Heart left ventricle (tissue), 16 donors: ENCODE data around the gene FYTTD1. TPM values are rescaled to one million over a fixed set of nuclear protein-coding genes. Genes with fewer than 3 reads are reported as not detected.
A peak's percentile ranks its signal among the peaks of the same experiment; 100 is the strongest.

Experiments used
- ATAC-seq, 4 donors: fragments of 200-7000 bp; cut with Tn5 transposase; one replicate each; pipeline ENCODE4 v1.9.1; 2020 to 2022; ENCODE audit warnings: moderate library complexity in 4 of 4, mild to moderate bottlenecking in 3 of 4, moderate number of reproducible peaks in 1 of 4
- DNase-seq, 5 donors: peaks; one replicate each; pipeline ENCODE4 v3.0.0-alpha.2; 2020
- H3K27ac ChIP-seq, 12 donors: fragments of 200-600 bp; sonication (generic) in 4 of 12; one replicate each; pipeline versions ENCODE4 v1.5.0 to v1.8.0; 2016 to 2022; ENCODE audit warnings: mild to moderate bottlenecking in 2 of 12
- H3K27me3 ChIP-seq, 9 donors: fragments of 200-600 bp; sonication (generic) in 2 of 9; one replicate each; pipeline versions ENCODE4 v1.5.1 to v1.8.0; 2016 to 2022; ENCODE audit warnings: mild to moderate bottlenecking in 3 of 9
- H3K36me3 ChIP-seq, 9 donors: fragments of 200-600 bp; sonication (generic) in 2 of 9; one replicate each; pipeline versions ENCODE4 v1.5.0 to v1.8.0; 2018 to 2022; ENCODE audit warnings: mild to moderate bottlenecking in 2 of 9
- H3K4me1 ChIP-seq, 12 donors: fragments of 200-600 bp; sonication (generic) in 4 of 12; one replicate each; pipeline versions ENCODE4 v1.5.0 to v1.8.0; 2016 to 2022; ENCODE audit warnings: mild to moderate bottlenecking in 3 of 12
- H3K4me3 ChIP-seq, 12 donors: fragments of 200-600 bp; sonication (generic) in 4 of 12; one replicate each; pipeline versions ENCODE4 v1.5.0 to v1.8.0; 2017 to 2022; ENCODE audit warnings: mild to moderate bottlenecking in 9 of 12, moderate library complexity in 4 of 12
- H3K9me3 ChIP-seq, 12 donors: fragments of 200-600 bp; sonication (generic) in 4 of 12; one replicate each; pipeline versions ENCODE4 v1.5.0 to v1.8.0; 2016 to 2022; ENCODE audit warnings: mild to moderate bottlenecking in 1 of 12
- CTCF ChIP-seq, 12 donors: fragments of 200-600 bp; sonication (generic) in 4 of 12; IDR thresholded peaks; one replicate each; pipeline versions ENCODE4 v1.5.0 to v1.8.0; 2018 to 2022; ENCODE audit warnings: antibody characterized with exemption in 12 of 12, mild to moderate bottlenecking in 5 of 12
- POLR2A ChIP-seq, 2 donors: fragments of 450-650 bp; IDR thresholded peaks; one replicate each; pipeline ENCODE4 v1.6.1; 2017; ENCODE audit warnings: antibody characterized with exemption in 2 of 2, mild to moderate bottlenecking in 2 of 2, moderate library complexity in 2 of 2
- WGBS, 4 donors: extraction: QIAGEN DNeasy Blood & Tissue Kit in 2 of 4; methylation state at CpG; one replicate each; pipeline versions ENCODE4 v1.1.5 to v1.1.7; 2013 to 2018; 5-methylcytosine and 5-hydroxymethylcytosine counted together
- intact Hi-C, 10 donors: fragments of 100-400 bp; cut with DNase I; formaldehyde crosslinking; loops; one replicate each; pipeline versions ENCODE4 v1.11.1 to v1.14.2; 2022
- polyA plus RNA-seq, 2 donors: library from polyadenylated mRNA; stranded (reverse); fragments of 200-250 nt; gene quantifications; one replicate each; pipeline ENCODE4 v1.2.3, GENCODE V29; 2013
- total RNA-seq, 9 donors: library from RNA; depleted of rRNA in 2 of 9; stranded (reverse); fragments of >200 nt in 2 of 9; fragmentation: NEBNext Ultra II Directional in 3 of 9; extraction: Animal tissue kit (Norgen Biotek cat#: 25700) in 3 of 9; gene quantifications; one replicate each; pipeline versions ENCODE4 v1.1.0 to v1.2.4, GENCODE V29; 2016 to 2023
- donor health status: ischemic (EF 13 %, LVEDD 7.1; RV severe dilation, severe dysfunction).
- donor health status: healthy with polysubstance abuse.
- donor health status: DM: no; HTN: yes; CAD: no.
- donor health status: DM: no; HTN: no; CAD: no.
- donor health status: ischemic (EF 25% LVEDD 6.9; RV normal size, moderate dysfunction).
- donor health status: ischemic (EF 25% LVEDD 5.7; RV mildly dilated, moderate dysfunction).
- donor health status: healthy.
- donor health status: DM: yes; HTN: yes; CAD: no.
- donor health status: ischemic (EF 35%, LVEDD 5.7; RV mildly dilated, moderate dysfunction).
- donor health status: nonischemic (EF 11% LVEDD 7.7; RV severe dilation, severe dysfunction).
- donor health status: DM: yes; HTN: yes; CAD: no.
- donor health status: PGD.
- donor health status: ischemic (EF 29% LVEDD 5.4; RV normal size, mild dysfunction).
- donor health status: nonischemic (EF 23%, LVEDD 6.1; RV moderate dilation, normal function).

The FYTTD1 gene
- total and polyA plus RNA-seq, 11 donors: 19.0 to 93.6 (median 72.5) TPM

- Histone ChIP-seq H3K9me3 (no peaks in the 10 kb centered on the region), H3K27me3 (no peaks in the 10 kb centered on the region), H3K4me1 (peaks cover 0 to 40% (median 27%) of the 10 kb centered on the region in 12 donors), H3K4me3 (no peak overlapping the region), H3K27ac (peak overlapping the region in 3 of 12 donors; percentile 6 to 15 (median 13)), H3K36me3 (peaks cover 0 to 6% (median 0%) of the 10 kb centered on the region in 9 donors)
- no peak for ATAC-seq
- DNase-seq: no peak
- intact Hi-C loops: no loop called here
- 83 to 88% (median 86%) methylated on average over 6 of the region's 6 CpGs for whole genome bisulfite sequencing, 4 donors
- TF ChIP-seq CTCF (IDR thresholded peaks at IDR 0.05): no peak
Measured at GRCh38 chr3:197810901-197811300, 61.2 kb downstream of the FYTTD1 start.

- ATAC-seq (peak; percentile 40 to 81 (median 76)), DNase-seq (peak in 4 of 5 donors; percentile 35 to 65 (median 42))
- Histone ChIP-seq H3K4me3 (no peak overlapping the region), H3K4me1 (peaks cover 0 to 40% (median 27%) of the 10 kb centered on the region in 12 donors), H3K9me3 (no peaks in the 10 kb centered on the region), H3K36me3 (peaks cover 0 to 6% (median 0%) of the 10 kb centered on the region in 9 donors), H3K27ac (peak overlapping the region in 4 of 12 donors; percentile 9 to 57 (median 26)), H3K27me3 (no peaks in the 10 kb centered on the region)
- TF ChIP-seq CTCF (IDR thresholded peaks at IDR 0.05) (no peak), POLR2A (IDR thresholded peaks at IDR 0.05) (no peak)
- WGBS, 4 donors: 65 to 84% (median 75%) methylated on average over 3 of the region's 3 CpGs
- intact Hi-C loops: no loop called here
Measured at GRCh38 chr3:197811343-197811742, 61.7 kb downstream of the FYTTD1 start.

GRCh38 chr3:197814372-197814771, 64.7 kb downstream of the FYTTD1 start:
- Histone ChIP-seq H3K27me3 (no peaks in the 10 kb centered on the region), H3K27ac (no peak overlapping the region), H3K4me3 (no peak overlapping the region), H3K36me3 (peaks cover 0 to 23% (median 4%) of the 10 kb centered on the region in 9 donors), H3K9me3 (no peaks in the 10 kb centered on the region), H3K4me1 (peaks cover 0 to 24% (median 12%) of the 10 kb centered on the region in 12 donors)
- no peak for TF ChIP-seq POLR2A (IDR thresholded peaks at IDR 0.05)
- TF ChIP-seq CTCF (IDR thresholded peaks at IDR 0.05): no peak
- 88 to 97% (median 93%) methylated on average over 4 of the region's 4 CpGs for WGBS, 4 donors
- DNase-seq (no peak), ATAC-seq (no peak)
- intact Hi-C loops: no loop called here

GRCh38 chr3:197820550-197821335, 71.1 kb downstream of the FYTTD1 start:
- Histone ChIP-seq H3K27ac (no peak overlapping the region), H3K36me3 (peaks cover 0 to 68% (median 46%) of the 10 kb centered on the region in 9 donors), H3K27me3 (no peaks in the 10 kb centered on the region), H3K4me1 (peaks cover 0 to 3% (median 0%) of the 10 kb centered on the region in 12 donors), H3K9me3 (no peaks in the 10 kb centered on the region), H3K4me3 (no peak overlapping the region)
- no peak for TF ChIP-seq CTCF (IDR thresholded peaks at IDR 0.05)
- no peak for TF ChIP-seq POLR2A (IDR thresholded peaks at IDR 0.05)
- ATAC-seq: no peak
- intact Hi-C loops: no loop called here
- no peak for DNase-seq
- 76 to 81% (median 78%) methylated on average over 8 of the region's 8 CpGs for WGBS, 4 donors
